Measurements from ENCODE around the gene SLC7A5.

The SLC7A5 gene

GRCh38 chr16:87846705-87847466 lies 22.4 kb downstream of the SLC7A5 start:
- no peak for ATAC-seq
- DNase-seq, result no peak

DNA sequence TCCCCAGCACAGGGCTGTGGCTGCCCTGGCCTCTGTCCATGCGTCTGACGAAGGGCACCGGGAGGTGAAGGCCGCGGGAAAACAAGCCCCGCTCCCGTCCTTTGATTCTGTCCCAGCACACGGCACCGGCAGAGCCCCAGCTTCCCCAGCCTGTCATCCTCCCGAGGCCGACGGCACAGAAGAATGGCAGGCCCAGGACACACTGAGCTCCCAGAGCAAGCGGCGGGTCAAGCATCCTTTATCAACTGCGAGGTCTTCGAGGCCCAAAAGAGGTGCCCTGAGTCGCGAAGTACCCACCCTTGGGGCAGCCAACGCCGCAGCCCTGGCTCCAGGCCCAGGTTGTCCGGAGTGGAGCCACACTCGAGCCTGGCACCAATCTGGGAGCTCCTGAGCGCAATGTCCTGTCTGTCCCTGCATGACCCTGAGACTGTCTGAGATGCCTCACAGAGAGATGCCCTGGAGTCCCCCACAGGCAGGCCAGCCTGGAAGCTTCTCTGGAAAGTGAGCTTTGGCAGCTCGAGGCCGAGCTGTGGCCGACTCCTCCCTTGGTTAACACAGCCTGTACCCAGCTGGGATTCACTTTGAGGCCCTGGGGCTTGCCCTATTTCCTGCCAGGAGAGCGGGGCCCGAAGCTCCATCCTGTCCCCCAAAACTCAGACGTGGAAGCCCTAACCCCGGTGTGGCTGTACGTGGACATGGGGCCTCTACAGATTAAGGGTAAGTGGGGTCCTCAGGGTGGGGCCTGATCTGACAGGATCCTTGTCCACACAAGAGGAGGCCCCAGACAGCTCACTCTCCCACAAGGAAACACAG lies 23.3 kb downstream of the SLC7A5 start:
- DNase-seq (no peak), ATAC-seq (no peak)

- ATAC-seq, result no peak
- DNase-seq, result no peak
Measured at GRCh38 chr16:87845213-87845612, 24.1 kb downstream of the SLC7A5 start.

DNA sequence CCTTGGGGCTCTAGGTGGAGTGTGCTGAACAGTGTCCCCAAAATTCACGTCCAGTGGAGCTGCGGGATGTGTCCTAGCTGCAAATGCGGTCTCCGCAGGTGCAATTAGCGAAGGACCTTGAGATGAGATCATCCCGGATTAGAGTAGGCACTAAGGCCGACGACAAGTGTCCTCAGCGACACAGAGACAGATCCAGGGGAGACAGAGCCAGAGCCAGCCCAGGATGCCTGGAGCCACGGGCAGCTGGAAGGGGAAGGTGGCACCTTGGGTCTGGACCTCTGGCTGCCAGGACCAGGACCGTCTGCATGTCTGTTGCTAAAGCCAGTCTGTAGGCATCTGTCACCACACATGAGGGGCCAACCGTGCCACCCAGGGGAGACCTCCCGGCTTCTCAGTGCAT lies 24.5 kb downstream of the SLC7A5 start:
- DNase-seq, result no peak
- ATAC-seq, result no peak

DNA sequence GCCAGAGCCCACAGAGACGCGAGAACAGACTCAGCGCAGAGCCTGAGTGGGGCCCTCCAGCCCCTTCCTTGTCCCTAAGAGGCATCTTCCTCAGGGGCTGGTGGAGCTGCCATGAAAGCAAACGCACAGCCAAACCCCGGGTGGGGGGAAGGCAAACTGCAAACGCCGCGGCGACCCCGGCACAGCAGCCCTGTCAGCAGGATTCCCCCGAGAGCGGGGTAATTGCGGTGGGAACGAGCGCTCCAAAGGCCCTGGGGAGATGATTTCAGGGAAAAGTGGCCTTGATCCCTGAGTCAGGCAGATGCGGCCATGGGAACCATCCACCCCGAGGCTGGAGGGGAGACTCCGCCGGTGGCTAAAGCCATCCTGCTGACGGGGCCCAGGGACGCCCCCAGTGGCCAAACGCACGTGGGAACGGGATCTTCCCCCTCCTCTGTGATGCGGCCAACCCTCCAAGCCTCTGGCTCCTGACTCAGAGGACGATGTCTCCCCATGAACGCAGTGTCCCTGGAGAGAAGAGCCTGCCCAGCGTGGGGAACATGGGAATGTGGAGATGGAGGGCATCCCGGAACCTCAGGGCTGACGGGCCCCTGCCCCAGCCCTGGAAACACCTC lies 25.1 kb downstream of the SLC7A5 start:
- ATAC-seq, result no peak
- no peak for DNase-seq

DNA sequence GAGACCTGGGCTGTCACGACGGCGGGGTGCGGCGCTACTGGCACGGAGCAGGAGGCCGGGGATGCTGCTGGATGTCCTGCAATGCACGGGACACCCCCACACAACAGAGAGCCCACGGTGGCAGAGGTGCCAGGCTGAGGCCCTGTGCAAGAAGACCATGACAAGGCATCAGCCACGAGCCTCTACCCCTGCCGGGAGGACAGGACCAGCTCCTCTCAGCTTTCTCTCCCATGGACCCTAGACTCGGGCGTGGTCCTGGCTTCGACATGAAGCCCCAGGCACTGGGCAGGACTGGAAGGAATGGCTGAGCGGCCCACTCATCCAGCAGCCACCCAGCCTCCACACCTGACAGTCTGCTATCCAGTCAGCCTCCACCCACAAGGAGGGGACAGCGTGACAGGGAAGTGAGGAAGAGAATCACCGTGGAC lies 25.6 kb downstream of the SLC7A5 start:
- no peak for ATAC-seq
- DNase-seq, result no peak

GRCh38 chr16:87842209-87842869 lies 27.0 kb downstream of the SLC7A5 start:
- no peak for DNase-seq
- ATAC-seq, result no peak

GRCh38 chr16:87841340-87842208 lies 27.7 kb downstream of the SLC7A5 start:
- no peak for ATAC-seq
- DNase-seq, result no peak

GRCh38 chr16:87840271-87840978 lies 28.9 kb downstream of the SLC7A5 start:
- ATAC-seq (no peak), DNase-seq (no peak)

DNA sequence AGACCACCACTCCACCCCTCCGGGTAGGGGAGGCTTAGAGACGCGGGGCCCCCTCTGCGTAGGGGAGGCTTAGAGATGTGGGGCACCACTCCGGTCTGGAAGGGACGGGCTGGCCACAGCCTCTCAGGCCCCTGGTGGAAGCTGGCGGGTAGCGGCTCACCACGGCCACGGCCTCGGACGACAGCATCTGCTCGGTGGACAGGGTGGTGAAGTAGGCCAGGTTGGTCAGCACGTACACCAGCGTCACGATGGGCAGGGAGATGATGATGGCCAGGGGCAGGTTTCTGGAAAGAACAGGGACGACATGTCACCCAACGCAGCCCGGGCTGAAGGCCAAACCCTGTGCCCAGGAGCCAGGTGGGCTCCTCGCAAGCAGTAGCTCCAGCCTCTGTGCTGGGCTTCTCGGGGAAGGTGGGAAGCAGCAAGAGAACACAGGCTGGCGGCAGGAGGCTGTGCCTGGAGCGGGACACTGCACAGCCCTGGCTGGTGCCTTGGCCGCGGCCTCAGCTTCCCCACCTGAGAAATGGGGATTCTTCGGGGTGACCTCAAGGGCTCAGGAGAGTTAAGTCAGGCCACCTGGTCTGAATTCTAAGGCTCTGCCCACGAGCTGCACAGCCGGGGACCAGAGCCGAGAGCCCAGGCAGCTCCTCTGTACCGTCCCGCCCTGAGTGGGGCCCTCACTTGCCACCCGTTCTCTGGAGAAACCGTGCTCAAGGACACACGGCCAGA lies 29.6 kb downstream of the SLC7A5 start:
- no peak for ATAC-seq
- DNase-seq, result no peak

- ATAC-seq (no peak), DNase-seq (no peak)
Measured at GRCh38 chr16:87838643-87839541, 30.4 kb downstream of the SLC7A5 start.

DNA sequence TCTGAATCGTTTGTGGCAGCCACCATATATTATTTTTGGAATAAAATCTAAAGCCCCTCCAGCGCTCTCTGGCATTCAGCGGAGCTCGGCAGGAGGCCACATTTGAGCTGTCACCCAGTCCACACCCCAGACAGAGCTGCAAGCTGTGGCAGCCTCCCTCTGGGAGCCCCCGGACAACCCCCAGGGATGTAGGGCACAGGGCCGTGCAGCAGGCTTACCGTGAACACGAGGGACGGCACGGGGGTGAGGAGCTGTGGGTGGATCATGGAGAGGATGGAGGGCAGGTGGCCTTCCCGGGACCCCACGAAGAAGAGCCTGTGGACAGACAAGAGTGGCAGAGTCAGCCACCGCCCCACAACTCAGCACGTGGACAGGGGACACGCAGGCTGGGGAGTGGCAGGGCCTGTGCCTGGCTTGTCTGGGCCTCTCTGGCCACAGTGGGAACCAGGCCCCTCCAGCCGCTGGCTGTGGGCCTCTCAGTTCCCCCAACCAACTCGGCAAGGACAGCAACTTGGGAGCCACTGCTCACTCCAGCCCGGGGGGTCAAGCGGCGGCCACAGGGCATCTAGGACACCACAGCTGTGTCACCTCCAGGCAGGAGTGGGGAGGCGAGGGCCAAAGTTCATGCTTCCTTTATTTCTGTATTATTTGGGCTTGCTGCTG lies 31.5 kb downstream of the SLC7A5 start:
- no peak for ATAC-seq
- no peak for DNase-seq

GRCh38 chr16:87836844-87837581 lies 32.3 kb downstream of the SLC7A5 start:
- no peak for ATAC-seq
- DNase-seq, result no peak

DNA sequence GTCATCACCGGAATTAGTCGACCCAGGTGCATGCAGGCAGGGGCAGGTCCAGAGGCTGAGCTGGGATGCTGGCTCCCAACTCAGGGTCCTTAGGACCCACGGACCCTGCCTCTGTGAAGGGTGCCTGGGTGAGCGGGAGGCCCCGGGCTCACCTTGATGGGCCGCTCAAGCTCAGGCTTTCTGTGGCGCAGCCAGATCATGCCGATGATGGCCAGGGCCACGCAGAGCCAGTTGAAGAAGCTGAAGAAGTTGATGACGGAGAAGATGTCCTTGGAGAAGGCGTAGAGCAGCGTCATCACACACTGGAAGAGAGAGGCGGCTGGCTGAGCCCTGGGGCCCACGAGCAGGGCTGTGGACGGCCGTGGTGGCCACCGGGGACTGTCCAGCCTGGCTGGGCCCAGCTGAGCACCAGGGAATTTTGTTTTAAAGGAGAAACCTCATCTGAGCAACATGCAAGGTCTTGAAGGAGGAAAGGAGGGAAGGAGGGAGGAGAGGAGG lies 32.9 kb downstream of the SLC7A5 start:
- ATAC-seq, result no peak
- no peak for DNase-seq

DNA sequence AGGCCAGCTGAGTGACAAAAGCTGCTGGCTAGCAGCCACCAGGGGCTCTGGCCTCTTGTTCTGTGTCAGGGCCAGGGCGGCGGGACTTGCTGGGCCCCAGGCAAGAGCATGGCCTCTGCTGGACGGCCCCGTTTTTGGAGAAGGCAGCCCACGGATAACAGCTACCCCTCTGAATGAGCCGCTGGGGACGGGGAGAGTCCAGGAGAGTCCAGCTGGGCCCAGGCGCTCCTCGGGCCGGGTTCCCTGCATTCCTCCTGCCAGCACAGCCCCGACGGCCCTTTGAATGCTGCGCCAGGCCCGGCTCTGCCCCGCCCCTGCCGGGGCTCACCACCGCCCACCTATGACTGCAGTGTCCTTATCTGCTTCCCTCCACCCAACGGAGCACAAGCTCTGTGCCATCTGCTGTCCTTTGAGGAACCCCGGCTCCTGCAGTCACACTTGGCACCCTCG lies 33.4 kb downstream of the SLC7A5 start:
- no peak for ATAC-seq
- DNase-seq, result no peak

- ATAC-seq (no peak), DNase-seq (no peak)
Measured at GRCh38 chr16:87834668-87835473, 34.4 kb downstream of the SLC7A5 start.
